Erythroblast (primary cell): Measurements from ENCODE around the gene DTX3L.

Experiments
- GATA1 ChIP-seq: IDR thresholded peaks from 2 replicates; pipeline ENCODE4 v1.6.1; 2011; ENCODE audit warnings: low read depth, mild to moderate bottlenecking, control low read depth, low read length, moderate library complexity
- POLR2A ChIP-seq: IDR thresholded peaks from 2 replicates; pipeline ENCODE4 v1.6.1; 2011; ENCODE audit warnings: mild to moderate bottlenecking, low read length

GRCh38 chr3:122582390-122582789 is 18.3 kb downstream of the DTX3L start:
- no peak for TF ChIP-seq POLR2A
- TF ChIP-seq GATA1, result no peak
